GM12801 (cell line): Measurements from ENCODE around the gene AGTPBP1.

ENCODE experiments used
- TF ChIP-seq, protein P1 (sequence below): IDR thresholded peaks from one replicate; pipeline ENCODE4 v1.5.1; 2011; ENCODE audit warnings: control low read depth; ENCODE audit not compliant: insufficient read length; ENCODE audit errors: extremely low read depth

AGTPBP1 gene

DNA sequence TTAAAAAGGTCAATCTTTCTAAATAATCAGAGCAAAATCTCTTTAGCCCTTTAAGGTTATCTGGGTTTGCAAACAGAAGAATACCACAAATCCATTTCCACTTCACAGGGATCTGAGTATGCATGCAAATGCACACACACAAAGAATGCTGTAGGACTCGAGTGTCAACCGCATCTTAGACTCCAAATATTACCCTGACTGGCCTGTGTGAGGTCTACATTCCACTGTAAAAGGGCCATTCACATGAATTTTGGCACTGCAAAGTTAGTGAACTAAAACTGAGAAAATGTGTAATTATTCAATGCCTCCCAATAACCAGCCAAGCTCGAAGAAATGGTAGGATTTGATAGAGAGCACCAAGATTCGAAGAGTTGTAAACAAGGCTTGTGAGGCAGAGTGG, 199.9 kb downstream of the AGTPBP1 start:
- TF ChIP-seq, protein P1, sequence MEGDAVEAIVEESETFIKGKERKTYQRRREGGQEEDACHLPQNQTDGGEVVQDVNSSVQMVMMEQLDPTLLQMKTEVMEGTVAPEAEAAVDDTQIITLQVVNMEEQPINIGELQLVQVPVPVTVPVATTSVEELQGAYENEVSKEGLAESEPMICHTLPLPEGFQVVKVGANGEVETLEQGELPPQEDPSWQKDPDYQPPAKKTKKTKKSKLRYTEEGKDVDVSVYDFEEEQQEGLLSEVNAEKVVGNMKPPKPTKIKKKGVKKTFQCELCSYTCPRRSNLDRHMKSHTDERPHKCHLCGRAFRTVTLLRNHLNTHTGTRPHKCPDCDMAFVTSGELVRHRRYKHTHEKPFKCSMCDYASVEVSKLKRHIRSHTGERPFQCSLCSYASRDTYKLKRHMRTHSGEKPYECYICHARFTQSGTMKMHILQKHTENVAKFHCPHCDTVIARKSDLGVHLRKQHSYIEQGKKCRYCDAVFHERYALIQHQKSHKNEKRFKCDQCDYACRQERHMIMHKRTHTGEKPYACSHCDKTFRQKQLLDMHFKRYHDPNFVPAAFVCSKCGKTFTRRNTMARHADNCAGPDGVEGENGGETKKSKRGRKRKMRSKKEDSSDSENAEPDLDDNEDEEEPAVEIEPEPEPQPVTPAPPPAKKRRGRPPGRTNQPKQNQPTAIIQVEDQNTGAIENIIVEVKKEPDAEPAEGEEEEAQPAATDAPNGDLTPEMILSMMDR = no peak

DNA sequence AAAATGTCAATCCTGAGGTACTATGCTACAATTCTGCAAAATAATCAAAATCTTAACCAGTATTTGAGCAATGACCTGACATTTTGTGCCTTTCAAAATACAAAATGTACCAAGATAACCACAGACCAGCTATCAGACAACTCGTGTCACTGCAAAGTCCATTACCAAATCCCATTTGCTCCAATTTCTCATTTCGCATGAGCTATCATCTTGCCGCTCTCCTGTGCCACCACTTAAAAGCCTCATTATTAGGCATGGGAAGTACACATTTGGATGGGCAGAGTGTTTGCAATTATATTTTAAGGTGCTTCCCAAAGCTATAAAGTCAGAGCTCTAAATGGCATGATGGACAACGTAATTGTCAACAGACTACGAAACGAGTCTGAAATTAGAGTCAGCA, 205.2 kb downstream of the AGTPBP1 start:
- TF ChIP-seq, protein P1 = no peak

DNA sequence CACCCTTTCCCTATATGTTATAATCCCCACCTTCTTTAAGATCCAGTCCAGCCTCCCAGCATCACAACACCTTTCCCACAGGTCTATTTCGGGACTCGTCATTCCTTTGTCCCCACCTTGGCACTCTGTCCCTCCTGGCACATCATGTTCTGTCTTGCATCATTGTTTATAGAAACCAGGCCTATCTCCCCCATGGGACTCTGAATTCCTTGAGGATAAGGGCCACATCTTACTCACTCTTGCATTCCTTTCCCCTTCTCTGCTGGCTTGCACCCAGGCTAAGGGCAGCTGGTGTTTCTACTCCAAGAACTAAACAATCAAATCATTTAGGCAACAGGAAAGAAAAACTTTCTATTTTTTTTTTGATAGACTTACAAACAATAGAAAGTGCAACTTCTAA, 205.7 kb downstream of the AGTPBP1 start:
- TF ChIP-seq, protein P1 = no peak

DNA sequence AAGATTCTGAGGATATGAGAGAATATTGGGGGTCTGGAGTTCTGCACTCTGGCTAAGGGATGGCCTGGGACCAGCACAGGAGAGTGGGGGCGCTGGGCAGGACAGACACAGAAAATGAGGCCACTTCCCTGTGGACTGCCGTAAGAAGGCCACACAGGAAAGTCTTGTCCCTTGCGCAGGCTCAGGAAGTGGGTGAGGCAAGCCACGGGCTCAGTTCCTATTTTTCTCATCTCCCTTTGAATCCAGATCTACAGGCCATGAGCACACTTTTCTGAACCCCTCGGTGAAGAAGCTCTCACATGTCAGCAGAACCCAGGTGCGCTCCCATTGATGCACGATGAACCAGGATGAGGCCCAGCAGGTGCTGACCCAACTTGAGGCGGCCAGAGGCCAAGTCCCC, 207.4 kb downstream of the AGTPBP1 start:
- TF ChIP-seq, protein P1 = no peak

DNA sequence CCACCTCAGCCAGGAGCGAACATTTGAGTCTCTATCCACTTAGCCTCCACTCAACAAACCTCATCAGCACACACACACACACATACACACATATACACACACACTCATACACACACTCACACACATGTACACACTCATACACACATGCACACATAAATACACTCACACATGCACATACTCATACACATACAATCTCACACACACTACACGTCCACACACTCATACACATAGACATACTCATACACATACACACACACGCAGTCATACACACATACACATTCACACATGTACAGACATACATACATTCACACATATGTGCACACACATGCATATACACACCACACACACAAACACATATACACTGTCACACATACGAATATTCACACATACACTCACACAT, 208.2 kb downstream of the AGTPBP1 start:
- TF ChIP-seq, protein P1 = no peak

DNA sequence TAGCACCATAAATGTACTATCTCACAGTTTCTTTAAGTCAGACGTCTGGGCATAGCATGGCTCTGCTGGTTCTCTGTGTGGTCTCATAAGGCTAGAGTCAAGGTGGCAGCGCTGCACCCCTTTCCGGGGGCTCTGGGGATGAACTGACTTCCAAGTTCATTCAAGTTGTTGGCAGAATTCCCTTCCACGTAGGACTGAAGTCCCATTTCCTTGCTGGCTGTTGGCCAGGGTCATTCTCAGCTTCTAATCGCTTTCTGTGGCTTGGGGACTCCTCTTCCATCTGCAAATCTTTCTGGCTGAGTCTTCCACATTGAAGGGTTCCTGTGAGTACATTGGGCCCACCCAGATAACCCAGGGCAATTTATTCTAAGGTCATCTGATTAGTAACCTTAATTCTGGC, 211.0 kb downstream of the AGTPBP1 start:
- TF ChIP-seq, protein P1 = no peak

DNA sequence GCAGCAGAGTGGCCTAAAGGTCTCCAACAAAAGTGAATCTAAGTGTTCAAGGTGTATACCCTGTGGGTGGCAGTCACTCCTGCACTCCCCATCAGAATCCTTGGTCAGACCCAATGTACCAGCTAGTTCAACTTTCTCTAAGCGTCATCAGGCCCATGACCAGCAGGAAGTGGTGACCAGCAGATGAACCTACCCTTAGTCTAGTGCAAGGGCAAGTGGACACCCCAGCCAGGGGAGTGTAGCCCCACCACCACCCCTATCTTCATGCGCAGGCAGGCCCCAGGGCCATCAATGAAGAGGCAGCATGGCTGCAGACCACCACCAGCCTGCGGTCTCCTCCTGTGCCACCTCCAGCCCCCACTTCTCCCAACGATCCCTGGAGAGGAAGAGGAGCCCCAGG, 213.1 kb downstream of the AGTPBP1 start:
- TF ChIP-seq, protein P1 = no peak

DNA sequence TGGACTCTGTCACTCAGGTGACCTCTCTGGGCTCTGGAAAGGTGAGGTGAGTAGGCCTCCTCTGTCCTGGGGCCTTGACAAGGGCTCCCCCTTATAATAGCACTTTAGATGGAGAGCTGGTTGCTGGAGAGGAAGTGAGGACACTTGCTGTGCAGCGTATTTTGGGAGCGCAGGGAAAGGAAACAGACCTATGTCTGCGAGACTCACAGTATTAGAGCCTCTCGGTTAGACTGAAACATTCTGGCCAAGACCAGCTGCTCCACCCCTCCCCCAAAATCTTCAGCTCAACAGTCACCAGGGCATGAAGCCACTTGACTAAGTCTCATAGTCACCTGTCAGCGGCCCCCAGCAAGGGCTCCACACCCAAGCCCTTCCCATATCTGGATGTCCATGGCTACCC, 213.6 kb downstream of the AGTPBP1 start:
- TF ChIP-seq, protein P1 = no peak
